GM21619 (cell line): ENCODE measurements around the gene NME2.
"Not testable (repeated sequence)": the region's sequence is repeated elsewhere in the genome, so short reads cannot be mapped to it uniquely, and the experiment has no call there.

Experiments
- ATAC-seq: cut with Tn5 transposase; IDR thresholded peaks from one replicate; pipeline ENCODE4 v1.9.1; 2021; ENCODE audit not compliant: unreplicated experiment

Gene NME2

GRCh38 chr17:51166198-51166986 lies at the start of gene NME2:
TSS of gene NME2 (plus strand) at chr17:51166411. CDS start at chr17:51166831, 420 bp downstream.
- ATAC-seq: peak; percentile 84

DNA sequence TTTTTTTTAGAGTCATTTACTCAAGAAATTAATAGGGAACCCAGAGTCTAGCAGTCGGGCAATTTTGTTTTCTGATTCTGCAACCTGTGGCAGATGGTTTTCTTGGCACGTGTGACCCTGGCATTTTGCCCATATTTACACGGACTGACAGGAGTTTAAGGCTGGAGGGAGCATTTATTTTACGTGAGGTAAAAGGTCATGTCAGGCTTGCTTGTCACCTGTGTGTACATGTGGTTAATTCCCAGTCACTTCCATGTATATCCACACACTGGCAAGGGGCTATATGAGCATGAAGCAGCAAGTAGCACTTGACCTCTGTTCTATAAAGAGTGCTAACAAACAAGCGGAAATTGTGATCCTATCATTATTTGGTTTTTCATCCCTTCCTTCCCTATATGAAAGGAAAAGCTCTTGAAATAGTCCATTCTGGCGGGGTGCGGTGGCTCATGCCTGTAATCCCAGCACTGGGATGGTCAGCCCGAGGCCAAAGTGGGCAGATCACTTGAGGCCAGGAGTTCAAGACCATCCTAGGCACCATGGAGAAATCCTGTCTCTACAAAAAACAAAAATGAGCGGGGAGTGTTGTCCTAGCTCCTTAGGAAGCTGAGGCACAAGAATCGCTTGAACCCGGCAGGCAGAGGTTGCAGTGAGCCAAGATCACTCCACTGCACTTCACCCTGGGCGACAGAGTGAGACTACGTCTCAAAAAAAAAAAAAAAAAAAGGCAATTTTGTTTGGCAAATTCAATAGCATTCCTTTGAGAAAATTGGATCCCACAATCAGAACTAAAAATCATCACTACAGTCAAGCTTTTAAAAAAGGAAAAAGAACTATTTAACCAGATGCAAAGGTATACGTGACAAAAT lies 47.6 kb upstream of the NME2 start:
- no peak for ATAC-seq

DNA sequence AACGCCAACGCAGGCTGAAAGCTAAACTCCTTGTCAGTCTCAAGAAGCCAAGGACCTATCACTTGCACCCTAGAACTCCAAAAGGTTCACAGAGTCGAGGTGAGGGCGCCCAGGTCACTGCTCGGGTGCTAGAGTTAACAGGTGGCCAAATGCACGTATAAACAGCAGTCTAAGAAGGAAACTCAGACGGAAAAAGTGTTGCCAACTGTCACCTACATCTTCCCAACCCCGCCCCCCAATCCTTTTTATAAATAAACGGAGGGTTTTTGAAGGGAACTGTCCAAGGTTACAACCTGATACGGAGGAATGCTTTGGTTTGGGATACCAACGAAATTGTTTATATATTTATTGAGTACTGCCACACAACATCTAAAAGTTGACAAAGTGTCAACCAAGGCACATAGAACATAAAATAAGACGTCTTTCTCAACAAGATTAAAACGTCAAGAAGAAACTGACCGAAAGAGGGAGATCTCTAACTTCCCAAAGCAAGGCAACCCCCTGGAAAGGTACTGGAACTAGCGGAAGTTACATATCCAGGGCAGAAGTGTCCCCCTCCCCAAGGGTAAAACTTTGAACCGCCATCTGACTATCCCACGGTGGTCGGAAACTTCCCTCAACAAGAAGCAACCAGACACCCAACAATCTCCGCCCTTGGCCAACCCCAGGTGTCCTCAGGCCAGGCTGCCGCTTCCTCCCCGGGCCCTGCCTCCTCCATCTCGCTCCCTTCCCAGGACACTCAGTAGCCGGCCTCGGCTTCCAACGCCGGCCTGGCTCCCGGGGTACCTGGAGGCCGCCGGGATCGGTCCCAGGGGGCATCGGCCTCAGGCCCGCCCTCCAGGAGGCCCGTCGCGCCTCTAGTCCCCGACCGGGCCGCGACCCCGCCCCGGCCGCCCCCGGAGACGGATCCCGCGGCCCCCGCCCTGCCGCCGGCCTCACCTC lies 46.5 kb upstream of the NME2 start:
- ATAC-seq: peak; percentile 11

GRCh38 chr17:51120357-51120738 lies 45.9 kb upstream of the NME2 start:
- peak; percentile 24 for ATAC-seq

DNA sequence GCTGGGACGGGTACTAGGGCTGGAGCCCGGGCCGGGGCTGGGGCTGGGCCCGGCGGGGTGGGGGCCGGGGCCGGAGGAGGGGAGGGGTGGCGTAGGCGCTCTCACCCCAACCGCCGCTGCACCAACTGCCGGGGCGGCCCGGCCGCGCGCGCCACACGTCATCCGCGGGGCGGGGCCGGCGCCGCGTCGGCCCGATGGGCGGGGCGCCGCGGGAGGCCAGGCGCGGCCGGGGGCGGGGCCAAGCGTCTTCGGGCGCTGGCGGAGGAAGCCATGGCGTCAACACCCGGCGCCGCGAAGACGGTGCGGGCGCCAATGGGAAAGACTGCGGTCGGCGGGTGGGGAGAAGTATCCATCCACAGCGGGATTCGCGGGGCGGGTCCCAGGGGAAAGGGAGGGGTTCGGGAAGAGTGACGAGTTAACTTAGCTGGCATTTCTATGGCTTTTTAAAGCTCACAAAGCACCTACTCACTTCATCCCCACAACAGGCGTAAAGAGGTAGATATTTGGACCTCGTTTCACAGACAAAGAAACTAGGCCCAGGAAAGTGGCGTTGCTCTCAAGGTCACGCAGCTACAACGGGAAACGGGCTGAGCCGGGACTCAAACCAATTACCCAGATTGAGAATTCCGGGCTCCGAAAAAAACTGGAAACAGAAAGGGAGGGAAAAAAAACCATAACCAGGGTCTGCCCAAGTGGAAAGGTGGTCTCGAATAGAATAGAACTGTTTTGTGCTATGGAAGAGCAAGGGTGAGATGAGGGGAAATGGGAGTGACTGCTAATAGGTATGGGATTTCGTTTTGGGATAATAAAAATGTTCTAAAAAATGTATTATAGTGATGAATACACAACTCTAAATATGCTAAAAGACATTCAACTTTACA lies 45.2 kb upstream of the NME2 start, which contains the start of gene SPAG9:
SPAG9 (minus strand) TSS at position 130 of the 881 bp plus-strand sequence. CDS start 212 bp downstream, outside the sequence.
- ATAC-seq: peak; percentile 66

DNA sequence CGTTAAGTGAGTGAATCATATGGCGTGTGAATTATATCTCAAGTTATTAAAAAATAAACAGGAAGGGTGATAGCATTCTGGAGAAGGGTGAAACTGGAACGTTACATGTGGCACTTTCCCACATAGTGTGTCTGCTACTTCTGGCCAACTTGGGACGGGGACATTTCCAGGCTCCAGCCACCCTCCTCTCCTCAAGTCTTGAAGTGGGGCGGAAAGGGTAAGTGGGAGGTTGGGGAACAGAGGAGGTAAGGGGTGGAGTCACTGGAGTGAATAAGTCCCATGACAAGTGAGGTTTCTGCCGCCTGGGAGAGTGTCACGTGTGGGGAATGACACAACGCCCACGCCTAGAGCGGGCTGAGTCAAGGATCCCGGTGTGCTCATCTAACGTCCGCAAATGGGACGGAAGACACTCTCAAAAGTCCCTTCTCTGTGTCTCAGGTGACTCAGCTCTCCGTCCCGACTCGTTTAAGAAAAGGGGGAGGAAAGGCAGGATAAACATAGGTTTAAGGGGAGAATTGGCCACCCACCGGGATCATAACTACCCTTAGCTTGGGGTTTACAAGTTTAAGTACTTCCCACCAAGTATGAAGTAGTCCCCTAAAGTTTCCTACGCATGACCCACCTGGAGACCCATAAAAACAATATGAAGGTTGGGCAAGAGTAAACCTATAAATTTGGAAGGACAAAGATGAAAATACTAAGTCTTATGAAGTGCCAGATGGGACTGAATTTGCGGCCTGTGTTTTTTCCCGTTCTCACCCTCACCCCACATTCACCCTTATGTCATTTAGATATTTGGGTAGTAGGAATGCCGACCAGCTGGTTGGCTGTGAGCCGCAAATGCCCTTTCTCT lies 44.4 kb upstream of the NME2 start:
- no peak for ATAC-seq

DNA sequence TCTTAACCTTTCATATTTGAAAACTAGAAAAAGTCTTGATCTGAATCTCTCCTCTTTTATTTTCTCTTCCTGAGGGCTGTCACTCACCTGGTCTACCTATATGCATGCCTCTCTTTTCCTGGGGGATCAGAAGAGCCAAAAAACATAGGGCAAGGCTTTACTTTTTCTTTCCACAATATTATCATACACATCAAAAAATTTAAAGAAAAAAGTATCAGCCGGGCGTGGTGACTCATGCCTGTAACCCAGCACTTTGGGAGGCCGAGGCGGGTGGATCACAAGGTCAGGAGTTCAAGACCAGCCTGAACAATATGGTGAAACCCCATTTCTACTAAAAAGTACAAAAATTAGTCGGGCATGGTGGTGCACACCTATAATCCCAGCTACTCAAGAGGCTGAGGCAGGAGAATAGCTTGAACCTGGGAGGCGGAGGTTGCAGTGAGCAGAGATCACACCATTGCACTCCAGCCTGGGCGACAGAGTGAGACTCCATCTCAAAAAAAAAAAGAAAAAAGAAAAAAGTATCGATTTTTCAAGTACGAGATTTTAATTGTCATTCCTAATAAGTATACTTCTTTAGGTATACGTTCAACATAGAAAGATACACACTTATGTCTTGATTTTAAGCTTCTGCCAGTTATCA lies 43.6 kb upstream of the NME2 start:
- not testable (repeated sequence) for ATAC-seq

DNA sequence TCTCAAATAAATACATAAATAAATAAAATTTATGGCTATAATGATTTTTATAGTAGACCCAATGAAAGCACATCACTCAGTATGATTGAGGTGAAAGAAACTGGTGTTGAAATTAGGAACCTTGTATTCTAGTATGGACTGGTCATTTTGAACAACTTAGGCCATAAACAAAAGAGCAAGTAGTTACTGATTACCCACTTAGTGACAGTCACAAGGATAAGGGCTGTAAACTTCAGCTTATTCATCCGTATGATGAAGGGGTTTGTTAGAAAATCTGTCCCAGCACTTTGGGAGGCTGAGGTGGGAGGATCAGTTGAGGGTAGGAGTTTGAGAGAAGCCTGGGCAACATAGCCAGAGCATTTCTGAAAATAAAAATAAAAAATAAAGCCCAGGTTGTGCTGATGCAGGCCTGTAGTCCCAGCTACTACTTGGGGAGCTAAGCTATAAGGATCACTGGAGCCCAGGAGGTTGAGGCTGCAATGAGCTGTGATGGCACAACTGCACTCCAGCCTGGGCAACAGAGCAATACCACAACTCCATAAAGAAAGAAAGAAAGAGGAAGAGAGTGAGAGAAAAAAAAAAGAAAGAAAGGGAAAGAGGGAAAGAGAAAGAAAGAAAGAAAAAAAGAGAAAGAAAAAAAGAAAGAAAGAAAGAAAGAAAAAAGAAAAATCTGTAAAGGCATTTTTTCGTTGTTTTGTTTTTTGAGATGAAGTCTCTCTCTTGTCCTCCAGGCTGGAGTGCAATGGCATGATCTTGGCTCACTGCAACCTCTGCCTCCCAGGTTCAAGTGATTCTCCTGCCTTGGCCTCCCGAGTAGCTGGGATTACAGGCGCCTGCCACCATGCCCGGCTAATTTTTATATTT lies 41.3 kb upstream of the NME2 start:
- ATAC-seq: no peak

- ATAC-seq: no peak
Observed at GRCh38 chr17:51128076-51128475, 38.1 kb upstream of the NME2 start.

DNA sequence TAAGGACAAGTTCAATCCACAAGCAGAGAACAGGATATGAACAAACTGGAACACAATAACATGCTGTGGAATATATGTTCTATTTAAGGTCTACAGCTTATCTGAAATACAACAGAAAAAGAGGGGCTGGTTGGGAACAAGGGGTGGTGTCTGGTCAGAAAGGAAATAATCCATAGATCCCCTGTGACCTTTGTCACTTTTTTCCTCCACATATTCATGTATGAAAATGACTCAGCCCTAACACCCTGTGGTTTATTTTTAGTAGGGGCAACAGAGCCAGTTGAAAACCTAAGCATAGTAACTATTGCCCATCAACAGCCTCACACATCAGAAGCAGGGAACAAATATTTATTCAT lies 33.3 kb upstream of the NME2 start:
- peak; percentile 65 for ATAC-seq

- ATAC-seq: no peak
Observed at GRCh38 chr17:51133365-51133764, 32.8 kb upstream of the NME2 start.

- ATAC-seq: no peak
Observed at GRCh38 chr17:51135956-51136355, 30.3 kb upstream of the NME2 start.

DNA sequence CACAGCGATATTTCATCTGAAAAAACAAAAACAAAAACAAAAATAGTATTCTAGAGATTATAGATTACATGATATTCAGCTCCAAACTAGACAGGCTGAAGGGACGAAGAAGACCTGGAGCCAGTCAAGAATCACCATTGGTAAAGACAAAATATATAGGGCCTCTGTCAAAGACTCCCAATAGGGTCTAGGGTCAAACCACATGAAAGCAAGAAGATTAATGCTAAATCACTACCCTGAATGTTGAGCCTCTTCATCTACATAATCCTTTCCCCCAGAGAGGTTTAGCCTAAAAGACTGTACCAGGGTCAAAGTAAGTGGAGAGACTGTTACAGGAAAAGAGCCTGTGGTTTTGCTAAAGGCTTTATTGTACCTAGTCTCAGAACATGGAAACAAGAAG lies 23.6 kb upstream of the NME2 start:
- no peak for ATAC-seq

DNA sequence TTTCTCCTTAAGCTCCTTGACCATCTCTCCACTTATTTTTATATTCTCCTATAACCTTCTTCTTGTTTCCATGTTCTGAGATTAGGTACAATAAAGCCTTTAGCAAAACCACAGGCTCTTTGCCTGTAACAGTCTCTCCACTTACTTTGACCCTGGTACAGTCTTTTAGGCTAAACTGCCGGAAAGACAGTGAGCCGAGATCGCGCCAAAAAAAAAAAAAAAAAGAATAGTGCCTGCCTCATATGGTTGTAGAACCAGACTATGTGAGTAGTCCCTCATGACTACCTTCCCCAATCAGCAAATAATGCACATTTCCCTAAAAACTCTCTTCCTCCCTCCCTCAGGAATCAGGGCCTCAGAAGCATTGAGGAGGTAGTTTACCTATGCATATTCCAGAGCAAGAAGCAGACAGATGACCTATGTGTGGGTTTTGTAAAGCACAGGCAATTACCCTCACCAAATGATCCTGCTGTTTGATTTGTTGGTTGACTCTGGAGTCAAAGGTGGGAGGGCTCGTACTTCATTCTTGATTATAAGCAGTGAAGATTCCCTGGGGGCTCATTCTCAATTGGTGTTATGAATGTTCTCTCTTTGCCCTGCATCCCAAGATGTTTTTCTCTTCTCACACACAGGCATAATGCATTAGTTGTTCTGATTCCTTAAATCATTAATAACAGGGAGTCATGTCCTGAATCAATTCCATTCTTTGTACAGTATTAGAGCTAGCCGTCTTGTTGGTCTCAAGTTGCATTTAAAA lies 21.8 kb upstream of the NME2 start:
- no peak for ATAC-seq

DNA sequence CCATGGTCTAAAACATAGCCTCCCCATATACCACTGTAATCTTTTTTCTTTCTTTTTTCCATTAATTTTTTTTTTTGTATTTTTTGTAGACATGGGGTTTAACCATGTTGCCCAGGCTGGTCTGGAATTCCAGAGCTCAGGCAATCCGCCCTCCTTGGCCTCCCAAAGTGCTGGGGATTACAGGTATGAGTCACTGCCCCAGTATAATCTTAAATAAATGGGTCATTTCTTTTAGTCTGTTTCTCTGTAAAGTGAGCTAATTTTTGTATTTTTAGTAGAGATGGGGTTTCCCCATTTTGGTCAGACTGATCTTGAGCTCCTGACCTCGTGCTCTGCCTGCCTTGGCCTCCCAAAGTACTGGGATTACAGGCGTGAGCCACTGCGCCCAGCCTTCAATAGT lies 18.6 kb upstream of the NME2 start:
- ATAC-seq: no peak

GRCh38 chr17:51149163-51149562 lies 17.0 kb upstream of the NME2 start:
- no peak for ATAC-seq

DNA sequence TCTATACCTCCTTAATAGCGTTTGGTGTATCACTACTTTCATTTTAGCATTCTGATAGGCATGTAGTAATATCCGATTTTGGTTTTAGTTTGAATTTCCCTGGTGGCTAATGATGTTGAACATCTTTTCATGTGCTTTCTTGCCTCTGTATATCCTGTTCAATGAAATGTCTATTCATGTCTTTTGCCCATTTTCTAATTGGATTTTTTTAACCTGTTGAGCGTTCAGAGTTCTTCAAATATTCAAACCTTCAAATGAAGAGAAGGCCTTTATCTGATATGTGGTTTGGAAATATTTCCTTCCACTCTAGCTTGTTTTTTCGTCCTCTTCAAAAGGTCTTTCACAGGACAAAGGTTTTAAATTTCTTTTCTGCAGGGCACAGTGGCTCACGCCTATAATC lies 15.3 kb upstream of the NME2 start:
- ATAC-seq: no peak
